GM19372 (cell line): ENCODE results near the gene P2RX3.
"Not testable (repeated sequence)": the region's sequence is repeated elsewhere in the genome, so short reads cannot be mapped to it uniquely, and the experiment has no call there.

Source experiments
- ATAC-seq: cut with Tn5 transposase; IDR thresholded peaks from one replicate; pipeline ENCODE4 v1.9.1; 2021; ENCODE audit warnings: mild to moderate bottlenecking, low read depth, moderate library complexity; ENCODE audit not compliant: unreplicated experiment

Gene P2RX3

DNA sequence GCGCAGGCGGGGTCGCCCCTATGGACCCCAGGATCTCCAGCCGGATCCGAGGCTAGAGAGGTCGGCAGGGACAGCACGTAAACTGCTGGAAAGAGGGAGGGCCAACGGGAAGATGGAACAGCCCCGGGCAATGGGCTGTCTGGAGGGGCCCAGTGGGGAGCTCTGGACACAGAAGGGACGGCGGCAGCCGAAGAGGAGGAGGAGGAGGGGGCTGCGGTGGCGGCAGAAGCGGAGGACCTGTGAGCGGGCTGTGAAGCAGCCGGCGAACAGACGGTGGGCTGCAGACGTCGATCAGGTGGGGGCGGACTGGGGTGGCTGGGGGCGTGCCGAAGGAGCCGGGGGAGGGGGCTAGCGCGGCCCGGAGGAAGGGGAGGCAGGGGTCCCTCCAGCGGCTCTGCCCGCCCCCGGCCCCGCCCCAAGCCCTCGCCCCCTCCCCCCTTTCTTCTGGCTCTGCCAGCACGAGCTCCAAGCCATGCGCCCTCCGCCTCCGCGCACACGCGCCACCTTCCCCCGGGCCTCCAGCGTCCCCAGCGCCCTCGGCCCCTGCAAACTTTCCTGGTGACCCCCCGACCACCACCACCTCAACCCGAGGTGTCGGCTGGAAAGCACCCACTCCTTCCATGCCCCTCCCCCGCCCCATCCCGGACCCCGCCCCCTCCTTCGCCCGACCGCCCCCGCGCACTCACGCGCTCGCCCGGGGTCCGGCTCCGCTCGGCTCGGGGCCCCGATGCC, 13.8 kb upstream of the P2RX3 start:
- peak; percentile 7 for ATAC-seq

DNA sequence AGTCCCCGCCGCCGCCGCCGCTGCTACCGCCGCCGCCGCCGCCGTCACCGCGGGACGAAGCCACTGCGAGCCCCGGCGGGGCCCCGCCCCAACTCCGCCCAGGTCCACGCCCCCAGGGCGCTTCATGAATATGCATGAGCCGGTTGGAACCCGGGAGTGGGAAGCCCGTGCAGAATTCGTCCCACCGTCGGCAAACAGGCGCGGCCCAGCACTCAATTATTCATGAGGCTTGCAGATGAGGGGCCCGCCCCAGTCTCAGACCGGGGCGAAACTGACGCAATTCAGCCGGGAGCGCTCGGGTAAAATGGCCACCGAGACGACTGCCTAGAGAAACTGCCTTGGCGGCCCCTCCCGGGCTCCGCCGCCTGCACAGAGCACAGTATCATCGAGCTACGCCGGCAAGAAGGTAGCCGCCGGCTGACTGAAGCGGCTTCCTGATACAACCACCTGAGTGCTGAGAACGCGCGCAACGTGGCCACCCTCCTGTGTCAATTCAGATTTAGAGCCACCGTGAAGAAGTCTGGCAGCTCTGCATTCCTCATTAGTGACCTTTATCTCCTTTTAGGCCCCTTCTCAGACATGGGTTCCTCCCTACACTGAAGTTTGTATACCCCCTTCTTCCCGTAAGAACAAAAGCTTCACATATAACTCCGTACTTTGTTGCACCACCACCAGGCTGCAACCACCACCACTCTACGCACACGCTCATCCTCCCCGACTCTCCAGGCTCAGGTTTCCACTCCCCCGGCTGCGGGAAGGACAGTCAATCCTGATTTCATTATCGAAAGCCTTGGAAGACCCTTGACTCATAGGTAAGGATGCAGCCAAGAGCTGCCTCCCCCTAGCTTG, 13.0 kb upstream of the P2RX3 start, which contains the start of gene TNKS1BP1:
TSS of gene TNKS1BP1 (minus strand) at position 67 of the 849 bp plus-strand sequence. CDS start 3,067 bp downstream, outside the sequence.
- ATAC-seq = peak; percentile 87

GRCh38 chr11:57325735-57326048, 12.5 kb upstream of the P2RX3 start:
- no peak for ATAC-seq

GRCh38 chr11:57327721-57328120, 10.4 kb upstream of the P2RX3 start:
- no peak for ATAC-seq

DNA sequence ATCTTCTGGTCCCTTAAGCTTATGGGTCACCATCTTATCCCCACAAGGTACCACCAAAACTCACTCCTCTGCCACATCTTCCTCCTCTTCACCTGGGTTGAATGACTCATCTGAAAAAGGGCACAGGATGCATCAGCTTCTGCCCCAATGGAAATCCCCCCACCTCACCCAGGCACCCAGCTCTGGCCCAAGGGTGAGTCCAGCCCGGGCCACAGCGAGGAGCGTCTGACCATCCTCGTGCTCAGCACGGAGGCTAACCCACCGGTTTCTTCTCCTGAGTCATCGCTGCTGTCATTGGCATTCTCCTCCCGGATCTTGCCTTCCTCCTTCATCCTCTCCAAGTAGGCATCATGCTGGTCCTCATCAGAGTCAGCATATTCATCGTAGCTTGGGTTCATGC, 8.1 kb upstream of the P2RX3 start:
- ATAC-seq = no peak

GRCh38 chr11:57331720-57332119, 6.4 kb upstream of the P2RX3 start:
- ATAC-seq = no peak

DNA sequence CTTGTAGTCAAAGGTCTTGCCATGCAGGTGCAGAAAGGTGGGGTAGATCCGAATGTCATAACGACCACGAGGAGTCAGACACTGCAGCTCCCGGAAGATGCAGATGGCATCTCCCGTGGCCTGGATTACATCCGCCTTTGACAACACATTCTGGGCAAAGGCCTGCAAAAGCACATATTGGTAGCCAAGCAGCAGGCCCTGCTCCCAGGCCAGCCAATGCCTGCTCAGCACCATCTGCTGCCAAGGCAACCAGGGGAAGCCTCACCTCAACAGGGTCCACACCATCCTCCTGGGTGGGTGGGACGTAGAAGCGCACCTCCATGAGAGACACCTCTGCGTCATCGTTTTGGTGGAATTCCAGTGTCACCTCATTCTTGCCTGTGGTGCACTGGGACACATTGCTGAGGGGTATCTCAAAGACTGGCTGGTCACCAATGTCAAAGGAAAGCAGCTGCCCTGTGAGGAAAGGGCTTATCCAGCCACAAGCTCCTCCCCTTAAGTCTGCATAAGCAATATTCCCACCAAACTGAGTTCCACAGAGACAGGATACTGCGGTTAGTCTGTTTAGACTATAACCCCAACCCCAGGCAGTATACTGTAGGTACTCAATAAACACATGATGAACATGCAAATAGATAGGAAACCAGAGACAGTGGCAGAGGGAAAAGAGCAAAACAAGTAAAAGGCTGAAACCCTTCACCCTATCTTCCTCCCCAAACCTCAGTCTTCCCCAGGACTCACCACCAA, 5.3 kb upstream of the P2RX3 start:
- ATAC-seq = no peak

GRCh38 chr11:57335023-57335342, 3.2 kb upstream of the P2RX3 start:
- no peak for ATAC-seq

GRCh38 chr11:57335343-57336110, 2.6 kb upstream of the P2RX3 start, which contains the start of gene SSRP1:
SSRP1 (minus strand) TSS chr11:57335892; CDS start chr11:57335121, 771 bp downstream.
- ATAC-seq = peak; percentile 100

- peak; percentile 1 for ATAC-seq
Measured at GRCh38 chr11:57336111-57336666, 2.0 kb upstream of the P2RX3 start.

DNA sequence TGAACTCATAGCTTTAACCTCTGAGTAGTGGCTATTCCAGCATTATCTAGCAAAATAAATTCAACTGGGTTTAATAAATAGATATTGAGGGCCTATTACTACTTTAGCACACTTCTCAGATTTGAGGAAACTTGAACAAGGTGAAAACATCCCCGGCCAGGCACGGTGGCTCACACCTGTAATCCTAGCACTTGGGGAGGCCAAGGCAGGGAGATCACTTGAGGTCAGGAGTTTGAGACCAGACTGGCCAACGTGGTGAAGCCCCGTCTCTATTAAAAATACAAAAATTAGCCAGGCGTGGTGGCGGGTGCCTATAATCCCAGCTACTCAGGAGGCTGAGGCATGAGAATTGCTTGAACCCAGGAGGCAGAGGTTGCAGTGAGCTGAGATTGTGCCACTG, 1.3 kb upstream of the P2RX3 start:
- ATAC-seq = not testable (repeated sequence)

DNA sequence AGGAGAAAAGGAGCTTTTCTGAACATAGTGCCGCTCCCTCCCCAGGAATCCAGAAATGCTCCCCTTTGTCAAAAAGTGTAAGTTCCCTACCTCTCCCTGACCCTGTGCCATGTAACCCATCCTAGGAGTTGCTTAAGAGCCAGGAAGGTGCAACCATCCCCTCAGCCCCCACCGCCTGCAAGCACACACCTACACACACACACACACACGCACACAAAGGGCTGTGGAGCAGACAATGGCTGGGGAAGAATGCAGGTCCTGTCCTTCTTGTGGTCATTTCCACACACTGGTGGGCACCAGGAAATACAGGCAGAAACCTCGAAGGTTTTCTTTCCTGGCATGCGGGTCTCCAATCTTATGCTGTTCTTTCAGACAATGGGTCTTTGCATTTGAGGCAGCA, 1.2 kb downstream of the P2RX3 start:
- ATAC-seq = no peak

GRCh38 chr11:57340039-57340615, 2.0 kb downstream of the P2RX3 start:
- no peak for ATAC-seq

DNA sequence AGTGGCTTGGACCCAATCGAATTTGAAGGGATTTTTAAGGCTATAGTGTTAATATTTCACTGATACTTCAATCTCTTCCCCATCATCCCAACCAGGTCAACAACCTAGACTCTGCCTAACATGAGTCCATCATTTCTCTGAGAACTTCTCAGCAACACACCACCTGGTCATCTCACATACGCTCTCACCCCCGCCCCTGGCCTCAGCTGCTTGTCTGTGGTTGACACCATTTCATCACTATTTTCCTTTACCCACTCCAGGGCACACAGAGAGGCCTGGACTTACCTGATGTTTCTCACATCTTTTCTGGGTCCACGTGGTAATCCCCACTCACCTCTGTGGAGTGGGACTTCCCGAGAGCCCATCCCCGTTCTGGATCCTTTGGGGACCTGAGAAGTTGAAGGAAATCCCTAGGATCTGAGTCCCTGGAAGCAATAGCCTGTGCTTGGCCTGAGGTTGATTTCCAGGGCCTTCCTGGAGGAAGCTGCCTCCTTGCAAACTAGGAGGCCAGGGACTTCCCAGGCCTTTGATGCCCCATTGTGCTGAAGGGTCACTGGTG, 3.2 kb downstream of the P2RX3 start:
- ATAC-seq = no peak

- no peak for ATAC-seq
Measured at GRCh38 chr11:57342702-57343101, 4.5 kb downstream of the P2RX3 start.

GRCh38 chr11:57343825-57344224, 5.7 kb downstream of the P2RX3 start:
- no peak for ATAC-seq

GRCh38 chr11:57344826-57345225, 6.7 kb downstream of the P2RX3 start:
- ATAC-seq = no peak

DNA sequence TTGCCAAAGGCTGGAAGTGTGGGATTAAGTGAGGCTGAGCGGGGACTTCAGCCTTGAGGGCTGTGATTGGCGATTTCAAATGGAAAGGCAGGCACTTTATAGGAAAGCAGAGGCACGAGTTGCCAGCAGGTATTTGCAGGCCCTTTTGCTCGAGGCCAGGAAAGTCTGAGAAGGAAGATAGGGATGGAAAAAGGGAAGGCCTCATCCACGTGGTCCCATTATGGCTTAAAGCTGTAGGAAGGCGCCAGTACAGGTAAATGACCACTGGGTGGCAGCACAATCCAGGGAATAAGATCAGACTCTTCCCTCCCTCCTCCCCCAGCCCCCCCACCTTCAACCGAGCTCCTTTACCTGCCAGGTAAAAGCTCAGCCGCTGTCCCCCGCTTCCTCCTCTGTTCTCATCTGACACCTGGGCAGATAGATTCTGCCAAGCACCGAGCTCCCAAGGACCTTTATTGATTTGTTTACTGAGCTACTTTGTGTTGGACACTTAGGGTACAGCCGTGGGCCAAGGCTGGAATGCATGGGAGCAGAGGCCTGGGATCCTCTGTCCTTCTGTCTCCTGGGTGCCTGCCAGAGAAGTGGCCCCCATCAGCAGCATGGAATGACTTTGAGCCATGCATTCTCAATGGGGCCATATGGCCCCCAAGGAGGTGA, 7.5 kb downstream of the P2RX3 start:
- ATAC-seq = peak; percentile 68

GRCh38 chr11:57347336-57347735, 9.2 kb downstream of the P2RX3 start:
- no peak for ATAC-seq
